Smooth muscle cell (in vitro differentiated cells): ENCODE measurements around the gene TRMT112. TPM values are rescaled to one million over a fixed set of nuclear protein-coding genes. Genes with fewer than 3 reads are reported as not detected.
"Not testable (repeated sequence)": the region's sequence is repeated elsewhere in the genome, so short reads cannot be mapped to it uniquely, and the experiment has no call there.

Experiments used
- DNase-seq: peaks from one replicate; lab custom pipeline; 2025; ENCODE audit not compliant: unreplicated experiment; lab: John Stamatoyannopoulos, UW
- H2AFZ ChIP-seq: fragments of 200-600 bp; sonication (generic); 2 replicates; pipeline ENCODE4 v1.6.0; 2016; ENCODE audit warnings: antibody characterized with exemption, low read depth, mild to moderate bottlenecking
- H3F3A ChIP-seq: fragments of 200-600 bp; sonication (generic); 2 replicates; pipeline ENCODE4 v1.6.0; 2017; ENCODE audit warnings: antibody characterized with exemption, low read depth
- H3K27ac ChIP-seq: fragments of 200-600 bp; sonication (generic); 2 replicates; pipeline ENCODE4 v1.5.1; 2016; ENCODE audit warnings: low read depth, mild to moderate bottlenecking
- H3K27me3 ChIP-seq: fragments of 200-600 bp; sonication (generic); 2 replicates; pipeline ENCODE4 v1.6.1; 2016; ENCODE audit warnings: low read depth, mild to moderate bottlenecking
- H3K36me3 ChIP-seq: fragments of 200-600 bp; sonication (generic); 2 replicates; pipeline ENCODE4 v1.5.1; 2016; ENCODE audit warnings: low read depth
- H3K4me1 ChIP-seq: fragments of 200-600 bp; sonication (generic); 2 replicates; pipeline ENCODE4 v1.5.1; 2016; ENCODE audit warnings: low read depth
- H3K4me2 ChIP-seq: fragments of 200-600 bp; sonication (generic); 2 replicates; pipeline ENCODE4 v1.6.0; 2016; ENCODE audit warnings: mild to moderate bottlenecking
- H3K4me3 ChIP-seq: fragments of 200-600 bp; sonication (generic); 2 replicates; pipeline ENCODE4 v1.5.1; 2016; ENCODE audit warnings: mild to moderate bottlenecking
- H3K79me2 ChIP-seq: fragments of 200-600 bp; sonication (generic); 2 replicates; pipeline ENCODE4 v1.6.0; 2016; ENCODE audit warnings: low read depth, mild to moderate bottlenecking
- H3K9ac ChIP-seq: fragments of 200-600 bp; sonication (generic); 2 replicates; pipeline ENCODE4 v1.6.0; 2016; ENCODE audit warnings: low read depth
- H3K9me3 ChIP-seq: fragments of 200-600 bp; sonication (generic); replicated peaks from 2 replicates; pipeline ENCODE4 v1.5.1; 2016; ENCODE audit warnings: low read depth
- H4K20me1 ChIP-seq: fragments of 200-600 bp; sonication (generic); 2 replicates; pipeline ENCODE4 v1.6.0; 2016; ENCODE audit warnings: low read depth
- WGBS: methylation state at CpG from one replicate; pipeline ENCODE4 v1.1.7; 2016; ENCODE audit warnings: low lambda C conversion rate; 5-methylcytosine and 5-hydroxymethylcytosine counted together
- polyA plus RNA-seq: library from polyadenylated mRNA; unstranded; fragments of >200 nt; fragmentation: Nextera tagmentation; extraction: Ambion mirVana; gene quantifications from 2 replicates; pipeline ENCODE4 v1.2.1, GENCODE V29; 2016
- total RNA-seq: library from RNA; depleted of rRNA; stranded (reverse); fragments of >200 nt; gene quantifications from 2 replicates; pipeline ENCODE4 v1.2.3, GENCODE V29; 2014
- TF ChIP-seq, protein P1 (sequence below): fragments of 200-600 bp; sonication (generic); IDR thresholded peaks from 2 replicates; pipeline ENCODE4 v1.5.1; 2017; ENCODE audit warnings: borderline replicate concordance, mild to moderate bottlenecking, antibody characterized with exemption; ENCODE audit not compliant: insufficient read depth, poor library complexity, severe bottlenecking

TRMT112 gene
- total and polyA plus RNA-seq, 2 experiments from 2014 or later, result 285 to 327 TPM

DNA sequence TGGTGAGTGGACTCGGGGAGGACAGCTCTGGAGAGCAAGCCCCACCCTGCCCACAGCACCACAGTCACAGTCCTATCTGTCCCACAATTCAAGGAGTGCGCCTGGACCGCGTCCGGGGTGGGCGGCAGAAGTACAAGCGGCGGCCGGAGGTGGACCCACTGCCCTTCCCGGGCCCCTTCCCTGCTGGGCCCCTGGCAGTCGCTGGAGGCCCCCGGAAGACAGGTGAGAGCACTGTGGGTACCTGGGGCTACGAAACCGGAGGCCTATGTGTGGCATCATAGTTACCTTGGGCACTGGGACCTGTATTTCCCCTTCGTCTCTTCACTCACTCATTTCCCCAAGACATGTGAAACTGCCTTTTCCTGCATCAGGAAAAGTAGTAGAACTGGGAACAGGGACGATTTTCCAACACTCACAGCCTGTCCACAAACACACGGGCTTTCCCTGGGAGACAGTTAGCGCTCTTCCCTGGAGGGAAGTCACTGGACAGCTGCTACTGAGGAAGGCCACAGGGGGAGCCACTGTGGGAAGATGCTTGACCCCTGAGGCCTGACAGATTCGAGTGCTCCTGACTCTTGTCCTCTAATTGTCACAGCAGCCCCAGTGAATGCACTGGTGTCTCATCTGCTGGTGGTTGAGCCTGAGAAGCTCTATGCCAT, 3.1 kb downstream of the TRMT112 start:
- WGBS, result 96% methylated on average over 18 of the region's 19 CpGs
- no peaks in the 10 kb centered on the region for H3F3A ChIP-seq
- H2AFZ ChIP-seq, result no peak overlapping the region
- no peak overlapping the region for H3K27ac ChIP-seq
- H4K20me1 ChIP-seq, result no peaks in the 10 kb centered on the region
- no peak for DNase-seq
- no peak overlapping the region for H3K4me3 ChIP-seq
- H3K4me1 ChIP-seq, result peaks cover 5% of the 10 kb centered on the region
- peaks cover 9% of the 10 kb centered on the region for H3K79me2 ChIP-seq
- TF ChIP-seq, protein P1, sequence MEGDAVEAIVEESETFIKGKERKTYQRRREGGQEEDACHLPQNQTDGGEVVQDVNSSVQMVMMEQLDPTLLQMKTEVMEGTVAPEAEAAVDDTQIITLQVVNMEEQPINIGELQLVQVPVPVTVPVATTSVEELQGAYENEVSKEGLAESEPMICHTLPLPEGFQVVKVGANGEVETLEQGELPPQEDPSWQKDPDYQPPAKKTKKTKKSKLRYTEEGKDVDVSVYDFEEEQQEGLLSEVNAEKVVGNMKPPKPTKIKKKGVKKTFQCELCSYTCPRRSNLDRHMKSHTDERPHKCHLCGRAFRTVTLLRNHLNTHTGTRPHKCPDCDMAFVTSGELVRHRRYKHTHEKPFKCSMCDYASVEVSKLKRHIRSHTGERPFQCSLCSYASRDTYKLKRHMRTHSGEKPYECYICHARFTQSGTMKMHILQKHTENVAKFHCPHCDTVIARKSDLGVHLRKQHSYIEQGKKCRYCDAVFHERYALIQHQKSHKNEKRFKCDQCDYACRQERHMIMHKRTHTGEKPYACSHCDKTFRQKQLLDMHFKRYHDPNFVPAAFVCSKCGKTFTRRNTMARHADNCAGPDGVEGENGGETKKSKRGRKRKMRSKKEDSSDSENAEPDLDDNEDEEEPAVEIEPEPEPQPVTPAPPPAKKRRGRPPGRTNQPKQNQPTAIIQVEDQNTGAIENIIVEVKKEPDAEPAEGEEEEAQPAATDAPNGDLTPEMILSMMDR, result no peak
- H3K4me2 ChIP-seq, result no peak overlapping the region
- no peak overlapping the region for H3K9ac ChIP-seq
- H3K27me3 ChIP-seq, result no peaks in the 10 kb centered on the region
- H3K36me3 ChIP-seq, result no peaks in the 10 kb centered on the region
- H3K9me3 ChIP-seq, result no peaks in the 10 kb centered on the region

DNA sequence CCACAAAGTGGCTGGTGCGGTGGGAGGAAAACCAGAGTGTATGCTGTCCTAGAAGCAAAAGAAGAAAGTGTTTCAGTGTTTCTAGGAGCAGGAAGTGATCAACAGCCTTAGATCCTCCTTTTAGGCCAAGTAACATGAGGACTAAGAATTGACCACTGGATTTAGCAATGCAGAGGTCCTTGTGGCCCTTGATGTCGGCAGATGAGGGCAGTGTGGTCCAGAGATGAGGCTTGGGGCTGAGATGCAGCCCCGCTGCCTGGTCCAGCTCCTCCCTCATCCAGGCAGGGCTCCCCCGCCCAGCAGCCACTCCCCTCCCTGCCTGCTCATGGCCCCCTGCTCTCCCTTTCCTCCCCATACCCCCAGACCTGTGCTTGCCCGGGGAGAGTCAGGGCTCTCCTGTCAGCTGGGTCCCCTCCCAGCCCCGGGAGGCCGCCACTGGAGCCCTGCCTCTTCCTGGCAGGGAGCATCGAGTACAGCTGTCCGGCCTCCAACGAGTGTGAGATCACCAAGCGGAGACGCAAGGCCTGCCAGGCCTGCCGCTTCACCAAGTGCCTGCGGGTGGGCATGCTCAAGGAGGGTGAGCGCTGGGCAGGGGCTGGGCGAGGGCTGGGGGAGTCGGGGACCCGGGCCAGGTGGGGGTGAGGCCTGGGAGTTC, 3.7 kb downstream of the TRMT112 start:
- TF ChIP-seq, protein P1, result no peak
- Histone ChIP-seq H3K9me3 (no peaks in the 10 kb centered on the region), H3K27ac (no peak overlapping the region), H3K9ac (no peak overlapping the region), H3K27me3 (no peaks in the 10 kb centered on the region), H3K4me1 (no peaks in the 10 kb centered on the region), H3K79me2 (peaks cover 13% of the 10 kb centered on the region), H4K20me1 (no peaks in the 10 kb centered on the region), H3F3A (no peaks in the 10 kb centered on the region), H3K36me3 (no peaks in the 10 kb centered on the region), H3K4me2 (no peak overlapping the region), H3K4me3 (no peak overlapping the region), H2AFZ (no peak overlapping the region)
- 93% methylated on average over 13 of the region's 18 CpGs for WGBS
- DNase-seq, result no peak

DNA sequence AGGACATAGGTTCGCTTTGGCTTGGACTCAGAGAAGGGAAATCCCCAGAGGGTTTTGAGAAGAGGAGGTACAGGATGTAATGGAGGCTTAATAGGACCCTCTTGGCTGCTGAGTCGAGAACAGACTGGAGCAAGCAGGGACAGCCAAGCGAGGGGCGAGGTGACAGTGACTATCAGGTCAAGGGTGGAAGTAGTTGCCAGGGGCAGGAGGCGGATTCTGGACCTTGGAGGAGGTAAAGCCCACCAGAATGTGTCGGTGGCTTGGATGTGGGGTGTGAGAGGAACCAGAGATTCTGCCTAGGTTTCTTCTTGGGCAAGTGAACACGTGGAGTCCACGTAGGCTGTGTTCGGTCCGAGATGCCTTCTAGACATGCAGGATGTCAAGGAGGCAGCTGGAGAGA, 4.4 kb downstream of the TRMT112 start:
- Histone ChIP-seq H4K20me1 (no peaks in the 10 kb centered on the region), H2AFZ (no peak overlapping the region), H3F3A (no peaks in the 10 kb centered on the region), H3K27me3 (no peaks in the 10 kb centered on the region), H3K27ac (no peak overlapping the region), H3K9me3 (no peaks in the 10 kb centered on the region), H3K79me2 (peaks cover 15% of the 10 kb centered on the region), H3K36me3 (no peaks in the 10 kb centered on the region), H3K4me3 (no peak overlapping the region), H3K4me1 (no peaks in the 10 kb centered on the region), H3K9ac (no peak overlapping the region), H3K4me2 (no peak overlapping the region)
- DNase-seq, result no peak
- WGBS, result 98% methylated on average over 10 of the region's 10 CpGs
- TF ChIP-seq, protein P1, result no peak

DNA sequence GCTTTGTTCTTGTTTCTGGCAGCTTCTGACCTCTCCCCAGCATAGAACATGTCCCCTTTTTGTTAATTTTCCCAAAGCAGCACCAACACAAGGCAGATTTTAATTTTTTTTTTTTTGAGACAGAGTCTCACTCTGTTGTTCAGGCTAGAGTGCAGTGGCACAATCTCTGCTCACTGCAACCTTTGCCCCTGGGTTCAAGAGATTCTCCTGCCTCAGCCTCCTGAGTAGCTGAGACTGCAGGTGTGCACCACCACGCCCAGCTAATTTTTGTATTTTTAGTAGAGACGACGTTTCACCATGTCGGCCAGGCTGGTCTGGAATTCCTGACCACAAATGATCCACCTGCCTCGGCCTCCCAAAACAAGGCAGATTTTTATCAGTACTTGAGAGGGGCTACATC, 9.6 kb downstream of the TRMT112 start:
- WGBS, result 79% methylated on average over 5 of the region's 5 CpGs
- not testable (repeated sequence) for H3K36me3 ChIP-seq, H3K4me3 ChIP-seq, H3K4me1 ChIP-seq, H3F3A ChIP-seq, H3K9ac ChIP-seq, H3K27ac ChIP-seq, H3K27me3 ChIP-seq, H3K9me3 ChIP-seq, H3K4me2 ChIP-seq, H4K20me1 ChIP-seq, H2AFZ ChIP-seq, DNase-seq
- peaks cover 30% of the 10 kb centered on the region for H3K79me2 ChIP-seq
